HL-60 (cell line): Measurements from ENCODE around the gene BHLHA9.
"Not testable (repeated sequence)": the region's sequence is repeated elsewhere in the genome, so short reads cannot be mapped to it uniquely, and the experiment has no call there.

Experiments used
- DNase-seq, 2 experiments: peaks; one replicate each; pipeline ENCODE4 v3.0.0-alpha.2; 2010 to 2020; ENCODE audit warnings: low read depth in 1 of 2, low spot score in 1 of 2
- H3K27ac ChIP-seq: fragments of 250-450 bp; sonication (Bioruptor Pico); replicated peaks from 2 replicates; pipeline ENCODE4 v1.5.1; 2020; ENCODE audit warnings: mild to moderate bottlenecking, moderate library complexity
- H3K27me3 ChIP-seq: fragments of 250-450 bp; sonication (Bioruptor Pico); 2 replicates; pipeline ENCODE4 v1.5.1; 2021; ENCODE audit warnings: mild to moderate bottlenecking, moderate library complexity; ENCODE audit not compliant: insufficient read depth, poor library complexity, severe bottlenecking
- H3K4me3 ChIP-seq: replicated peaks from 2 replicates; pipeline ENCODE4 v1.5.1; 2011; ENCODE audit warnings: mild to moderate bottlenecking, control low read depth, low read length; ENCODE audit not compliant: insufficient read depth
- GABPA ChIP-seq: IDR thresholded peaks from 2 replicates; pipeline ENCODE4 v1.6.1; 2012; ENCODE audit warnings: low read depth
- POLR2AphosphoS5 ChIP-seq: IDR thresholded peaks from 2 replicates; pipeline ENCODE4 v1.6.1; 2012; ENCODE audit warnings: low read depth
- SPI1 ChIP-seq: IDR thresholded peaks from 2 replicates; pipeline ENCODE4 v1.6.1; 2012; ENCODE audit warnings: low read depth, mild to moderate bottlenecking, borderline replicate concordance
- TF ChIP-seq, protein P1 (sequence below): IDR thresholded peaks from 2 replicates; pipeline ENCODE4 v1.6.1; 2012; ENCODE audit warnings: low read depth; ENCODE audit not compliant: insufficient replicate concordance
- TF ChIP-seq, protein P2 (sequence below): IDR thresholded peaks from one replicate; pipeline ENCODE4 v1.5.1; 2011; ENCODE audit warnings: low read length, control low read depth, inconsistent platforms; ENCODE audit not compliant: insufficient read depth

Gene BHLHA9

GRCh38 chr17:1234455-1234854, 35.8 kb upstream of the BHLHA9 start:
- TF ChIP-seq GABPA, result no peak
- no peak for TF ChIP-seq SPI1
- TF ChIP-seq, protein P1, sequence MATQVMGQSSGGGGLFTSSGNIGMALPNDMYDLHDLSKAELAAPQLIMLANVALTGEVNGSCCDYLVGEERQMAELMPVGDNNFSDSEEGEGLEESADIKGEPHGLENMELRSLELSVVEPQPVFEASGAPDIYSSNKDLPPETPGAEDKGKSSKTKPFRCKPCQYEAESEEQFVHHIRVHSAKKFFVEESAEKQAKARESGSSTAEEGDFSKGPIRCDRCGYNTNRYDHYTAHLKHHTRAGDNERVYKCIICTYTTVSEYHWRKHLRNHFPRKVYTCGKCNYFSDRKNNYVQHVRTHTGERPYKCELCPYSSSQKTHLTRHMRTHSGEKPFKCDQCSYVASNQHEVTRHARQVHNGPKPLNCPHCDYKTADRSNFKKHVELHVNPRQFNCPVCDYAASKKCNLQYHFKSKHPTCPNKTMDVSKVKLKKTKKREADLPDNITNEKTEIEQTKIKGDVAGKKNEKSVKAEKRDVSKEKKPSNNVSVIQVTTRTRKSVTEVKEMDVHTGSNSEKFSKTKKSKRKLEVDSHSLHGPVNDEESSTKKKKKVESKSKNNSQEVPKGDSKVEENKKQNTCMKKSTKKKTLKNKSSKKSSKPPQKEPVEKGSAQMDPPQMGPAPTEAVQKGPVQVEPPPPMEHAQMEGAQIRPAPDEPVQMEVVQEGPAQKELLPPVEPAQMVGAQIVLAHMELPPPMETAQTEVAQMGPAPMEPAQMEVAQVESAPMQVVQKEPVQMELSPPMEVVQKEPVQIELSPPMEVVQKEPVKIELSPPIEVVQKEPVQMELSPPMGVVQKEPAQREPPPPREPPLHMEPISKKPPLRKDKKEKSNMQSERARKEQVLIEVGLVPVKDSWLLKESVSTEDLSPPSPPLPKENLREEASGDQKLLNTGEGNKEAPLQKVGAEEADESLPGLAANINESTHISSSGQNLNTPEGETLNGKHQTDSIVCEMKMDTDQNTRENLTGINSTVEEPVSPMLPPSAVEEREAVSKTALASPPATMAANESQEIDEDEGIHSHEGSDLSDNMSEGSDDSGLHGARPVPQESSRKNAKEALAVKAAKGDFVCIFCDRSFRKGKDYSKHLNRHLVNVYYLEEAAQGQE, result no peak
- TF ChIP-seq POLR2AphosphoS5, result no peak
- TF ChIP-seq, protein P2, sequence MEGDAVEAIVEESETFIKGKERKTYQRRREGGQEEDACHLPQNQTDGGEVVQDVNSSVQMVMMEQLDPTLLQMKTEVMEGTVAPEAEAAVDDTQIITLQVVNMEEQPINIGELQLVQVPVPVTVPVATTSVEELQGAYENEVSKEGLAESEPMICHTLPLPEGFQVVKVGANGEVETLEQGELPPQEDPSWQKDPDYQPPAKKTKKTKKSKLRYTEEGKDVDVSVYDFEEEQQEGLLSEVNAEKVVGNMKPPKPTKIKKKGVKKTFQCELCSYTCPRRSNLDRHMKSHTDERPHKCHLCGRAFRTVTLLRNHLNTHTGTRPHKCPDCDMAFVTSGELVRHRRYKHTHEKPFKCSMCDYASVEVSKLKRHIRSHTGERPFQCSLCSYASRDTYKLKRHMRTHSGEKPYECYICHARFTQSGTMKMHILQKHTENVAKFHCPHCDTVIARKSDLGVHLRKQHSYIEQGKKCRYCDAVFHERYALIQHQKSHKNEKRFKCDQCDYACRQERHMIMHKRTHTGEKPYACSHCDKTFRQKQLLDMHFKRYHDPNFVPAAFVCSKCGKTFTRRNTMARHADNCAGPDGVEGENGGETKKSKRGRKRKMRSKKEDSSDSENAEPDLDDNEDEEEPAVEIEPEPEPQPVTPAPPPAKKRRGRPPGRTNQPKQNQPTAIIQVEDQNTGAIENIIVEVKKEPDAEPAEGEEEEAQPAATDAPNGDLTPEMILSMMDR, result no peak
- Histone ChIP-seq H3K4me3 (no peak overlapping the region), H3K27ac (no peak overlapping the region), H3K27me3 (no peaks in the 10 kb centered on the region)
- DNase-seq, result no peak

DNA sequence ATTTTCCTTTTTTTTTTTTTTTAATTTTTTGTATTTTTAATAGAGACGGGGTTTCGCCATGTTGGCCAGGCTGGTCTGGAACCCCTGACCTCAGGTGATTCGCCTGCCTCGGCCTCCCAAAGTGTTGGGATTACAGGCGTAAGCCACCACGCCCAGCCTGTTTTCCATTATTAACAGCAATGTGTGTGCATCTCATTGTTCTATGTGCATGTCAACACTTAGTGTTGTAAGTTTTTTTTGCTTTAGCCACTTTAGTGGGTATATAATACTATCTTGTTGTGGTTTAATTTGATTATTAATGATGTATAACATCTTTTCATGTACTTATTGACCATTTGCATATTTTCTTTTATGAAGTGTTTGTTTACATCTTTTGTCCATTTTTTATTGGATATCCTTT, 32.8 kb upstream of the BHLHA9 start:
- Histone ChIP-seq H3K27ac (no peak overlapping the region), H3K27me3 (no peaks in the 10 kb centered on the region), H3K4me3 (no peak overlapping the region)
- TF ChIP-seq, protein P1, result no peak
- TF ChIP-seq, protein P2, result no peak
- TF ChIP-seq SPI1, result no peak
- TF ChIP-seq POLR2AphosphoS5, result no peak
- TF ChIP-seq GABPA, result no peak
- no peak for DNase-seq

DNA sequence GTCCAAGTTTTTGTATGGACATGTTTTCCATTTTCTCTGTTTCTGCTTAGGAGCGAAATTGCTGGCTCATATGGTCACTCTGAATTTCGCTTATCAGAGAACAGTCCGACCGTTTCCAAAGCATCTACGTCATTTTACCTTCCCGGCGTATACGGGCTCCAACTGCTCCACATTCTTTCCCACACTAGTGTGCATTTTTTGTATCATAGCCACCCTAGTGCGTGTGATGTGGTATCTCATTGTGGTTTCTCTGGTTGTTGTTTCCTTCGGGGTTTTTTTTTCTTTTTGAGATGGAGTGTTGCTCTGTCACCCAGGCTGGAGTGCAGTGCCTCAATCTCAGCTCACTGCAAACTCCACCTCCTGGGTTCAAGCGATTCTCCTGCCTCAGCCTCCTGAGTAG, 31.0 kb upstream of the BHLHA9 start:
- H3K27me3 ChIP-seq, result no peaks in the 10 kb centered on the region
- no peak overlapping the region for H3K4me3 ChIP-seq
- no peak for DNase-seq
- H3K27ac ChIP-seq, result no peak overlapping the region
- TF ChIP-seq GABPA (no peak), POLR2AphosphoS5 (no peak), SPI1 (no peak)
- TF ChIP-seq, protein P2, result no peak
- TF ChIP-seq, protein P1, result no peak

- not testable (repeated sequence) for DNase-seq, H3K27ac ChIP-seq, H3K4me3 ChIP-seq, H3K27me3 ChIP-seq
Observed at GRCh38 chr17:1240426-1240825, 29.8 kb upstream of the BHLHA9 start.
